Measurements from ENCODE around the gene RABGAP1L.

- TF ChIP-seq, protein P1, sequence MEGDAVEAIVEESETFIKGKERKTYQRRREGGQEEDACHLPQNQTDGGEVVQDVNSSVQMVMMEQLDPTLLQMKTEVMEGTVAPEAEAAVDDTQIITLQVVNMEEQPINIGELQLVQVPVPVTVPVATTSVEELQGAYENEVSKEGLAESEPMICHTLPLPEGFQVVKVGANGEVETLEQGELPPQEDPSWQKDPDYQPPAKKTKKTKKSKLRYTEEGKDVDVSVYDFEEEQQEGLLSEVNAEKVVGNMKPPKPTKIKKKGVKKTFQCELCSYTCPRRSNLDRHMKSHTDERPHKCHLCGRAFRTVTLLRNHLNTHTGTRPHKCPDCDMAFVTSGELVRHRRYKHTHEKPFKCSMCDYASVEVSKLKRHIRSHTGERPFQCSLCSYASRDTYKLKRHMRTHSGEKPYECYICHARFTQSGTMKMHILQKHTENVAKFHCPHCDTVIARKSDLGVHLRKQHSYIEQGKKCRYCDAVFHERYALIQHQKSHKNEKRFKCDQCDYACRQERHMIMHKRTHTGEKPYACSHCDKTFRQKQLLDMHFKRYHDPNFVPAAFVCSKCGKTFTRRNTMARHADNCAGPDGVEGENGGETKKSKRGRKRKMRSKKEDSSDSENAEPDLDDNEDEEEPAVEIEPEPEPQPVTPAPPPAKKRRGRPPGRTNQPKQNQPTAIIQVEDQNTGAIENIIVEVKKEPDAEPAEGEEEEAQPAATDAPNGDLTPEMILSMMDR (IDR thresholded peaks at IDR 0.05): no peak
- TF ChIP-seq POLR2A (IDR thresholded peaks at IDR 0.05): peak; percentile 35
These were observed 831.2 kb downstream of the RABGAP1L start for GRCh38 chr1:174990382-174990999.

Data from right lobe of liver (tissue), 4 donors.